ENCODE measurements around the gene NFIC. TPM values are rescaled to one million over a fixed set of nuclear protein-coding genes. Genes with fewer than 3 reads are reported as not detected.

The NFIC gene
- total and polyA plus RNA-seq, 2 donors from 2014 or later, result 20.3 to 173 TPM

- TF ChIP-seq CTCF (IDR thresholded peaks at IDR 0.05; ENCODE audit: borderline replicate concordance, extremely low read depth, insufficient read depth), result no peak
- peaks cover 0 to 15% (median 4%) of the 10 kb centered on the region in 3 donors for H3K4me1 ChIP-seq (ENCODE audit: control insufficient read depth in 2 of 3, insufficient read depth in 2 of 3, low read depth in 1 of 3, low read length in 3 of 3)
- H3K27ac ChIP-seq (ENCODE audit: low read depth in 2 of 2, low read length in 2 of 2), result peak within 1 kb of the TSS; percentile 88 to 99
- intact Hi-C loops (cut with DNase I), result no loop called here
- peak within 1 kb of the TSS; percentile 66 to 92 (median 89) for H3K9ac ChIP-seq (ENCODE audit: low read length in 3 of 3)
- DNase-seq (peak; percentile 97 to 98 (median 98)), FAIRE-seq (peak; percentile 19)
- H3K27me3 ChIP-seq (ENCODE audit: control insufficient read depth, insufficient read depth, low read length), result no peaks in the 10 kb centered on the region
- no peaks in the 10 kb centered on the region for H3K9me3 ChIP-seq (ENCODE audit: control insufficient read depth in 2 of 3, insufficient read depth in 1 of 3, low read length in 3 of 3)
- peaks cover 0 to 4% (median 3%) of the 10 kb centered on the region in 3 donors for H3K36me3 ChIP-seq (ENCODE audit: control insufficient read depth in 2 of 3, insufficient read depth in 3 of 3, low read length in 3 of 3)
- H3K4me3 ChIP-seq (ENCODE audit: low read length in 3 of 3), result peak within 1 kb of the TSS; percentile 84 to 96 (median 94)
These were observed 134.2 kb downstream of the NFIC start, which contains the start of gene DOHH for GRCh38 chr19:3500429-3501101. DOHH (minus strand) TSS chr19:3500674; CDS start chr19:3496814, 3,860 bp downstream.

GRCh38 chr19:3501780-3502179, 135.4 kb downstream of the NFIC start:
- TF ChIP-seq CTCF (IDR thresholded peaks at IDR 0.05; ENCODE audit: borderline replicate concordance, extremely low read depth, insufficient read depth), result no peak
- H3K27ac ChIP-seq (ENCODE audit: low read depth in 2 of 2, low read length in 2 of 2), result no peak overlapping the region
- FAIRE-seq, result no peak

GRCh38 chr19:3503036-3503572, 136.7 kb downstream of the NFIC start:
- Histone ChIP-seq H3K27ac (ENCODE audit: low read depth in 2 of 2, low read length in 2 of 2) (no peak overlapping the region), H3K9me3 (ENCODE audit: control insufficient read depth in 2 of 3, insufficient read depth in 1 of 3, low read length in 3 of 3) (no peaks in the 10 kb centered on the region), H3K36me3 (ENCODE audit: control insufficient read depth in 2 of 3, insufficient read depth in 3 of 3, low read length in 3 of 3) (no peaks in the 10 kb centered on the region), H3K4me3 (ENCODE audit: low read length in 3 of 3) (no peak overlapping the region), H3K27me3 (ENCODE audit: control insufficient read depth, insufficient read depth, low read length) (no peaks in the 10 kb centered on the region), H3K4me1 (ENCODE audit: control insufficient read depth in 2 of 3, insufficient read depth in 2 of 3, low read depth in 1 of 3, low read length in 3 of 3) (peaks cover 0 to 17% (median 4%) of the 10 kb centered on the region in 3 donors), H3K9ac (ENCODE audit: low read length in 3 of 3) (no peak overlapping the region)
- intact Hi-C loops (cut with DNase I), result no loop called here
- no peak for TF ChIP-seq CTCF (IDR thresholded peaks at IDR 0.05; ENCODE audit: borderline replicate concordance, extremely low read depth, insufficient read depth)
- DNase-seq (no peak), FAIRE-seq (no peak)

More at GRCh38 chr19:3501780-3502179, 135.4 kb downstream of the NFIC start:
- no peaks in the 10 kb centered on the region for H3K9me3 ChIP-seq (ENCODE audit: control insufficient read depth in 2 of 3, insufficient read depth in 1 of 3, low read length in 3 of 3)
- no peak overlapping the region for H3K9ac ChIP-seq (ENCODE audit: low read length in 3 of 3)
- no peak for DNase-seq
- H3K4me1 ChIP-seq (ENCODE audit: control insufficient read depth in 2 of 3, insufficient read depth in 2 of 3, low read depth in 1 of 3, low read length in 3 of 3), result peaks cover 0 to 18% (median 4%) of the 10 kb centered on the region in 3 donors
- H3K4me3 ChIP-seq (ENCODE audit: low read length in 3 of 3), result no peak overlapping the region
- H3K36me3 ChIP-seq (ENCODE audit: control insufficient read depth in 2 of 3, insufficient read depth in 3 of 3, low read length in 3 of 3), result no peaks in the 10 kb centered on the region
- H3K27me3 ChIP-seq (ENCODE audit: control insufficient read depth, insufficient read depth, low read length), result no peaks in the 10 kb centered on the region
- intact Hi-C loops (cut with DNase I), result no loop called here

All from kidney (tissue), 14 donors.